K562 (cell line): ENCODE data around the gene MYO1D. TPM values are rescaled to one million over a fixed set of nuclear protein-coding genes. Genes with fewer than 3 reads are reported as not detected.

ENCODE experiments used
- ATAC-seq: fragments of 200-7000 bp; cut with Tn5 transposase; 3 replicates; pipeline ENCODE4 v1.9.1; 2020; ENCODE audit warnings: moderate library complexity
- BruUV-seq: library from RNA; stranded (reverse); fragments of 400-500 nt; replicated peaks from 2 replicates; lab custom pipeline; 2021; lab: Mats Ljungman, UMichigan
- CTCF ChIA-PET: fragments of 300-600 bp; formaldehyde crosslinking; extraction: SDS; loops from one replicate; lab custom pipeline; 2021; ENCODE audit warnings: low intra/inter-chr PET ratio; lab: Yijun Ruan, JAX
- POLR2A ChIA-PET: fragments of 300-600, 350-650 bp; sonication (Branson Sonifier 250); formaldehyde crosslinking; extraction: SDS; loops from one replicate; lab custom pipeline; 2021; ENCODE audit warnings: antibody characterized with exemption, inconsistent platforms; lab: Yijun Ruan, JAX
- DNase-seq, 4 experiments: peaks; one replicate each; pipeline versions ENCODE4 v3.0.0 to v3.0.0-alpha.2; 2011 to 2018; ENCODE audit warnings: low spot score in 3 of 4, mixed read lengths in 3 of 4; ENCODE audit errors: extremely low read depth in 1 of 4
- FAIRE-seq: peaks from 2 replicates; lab custom pipeline; 2011; peaks lifted over from hg19 to GRCh38; lab: Jason Lieb, UNC
- H2AFZ ChIP-seq: 2 replicates; pipeline ENCODE4 v1.6.0; 2011; ENCODE audit warnings: low read depth, low read length, control low read depth, inconsistent platforms
- H3K27ac ChIP-seq: fragments of 200-600 bp; 3 replicates; pipeline ENCODE4 v1.8.0; 2011; ENCODE audit warnings: low read depth, mild to moderate bottlenecking, control low read depth, inconsistent platforms, low read length, moderate library complexity, mixed read lengths; ENCODE audit errors: extremely low read depth
- H3K27me3 ChIP-seq, 2 experiments: fragments of 300-600 bp in 1 of 2; 2 replicates in 1 of 2; 3 replicates in 1 of 2; pipeline versions ENCODE4 v1.6.0 to v1.8.0; 2011; ENCODE audit warnings: inconsistent platforms in 2 of 2, low read length in 2 of 2, mild to moderate bottlenecking in 1 of 2, mixed read lengths in 1 of 2, moderate library complexity in 1 of 2; ENCODE audit not compliant: control insufficient read depth in 2 of 2, insufficient read depth in 2 of 2
- H3K36me3 ChIP-seq: fragments of 300-600 bp; 3 replicates; pipeline ENCODE4 v1.8.0; 2011; ENCODE audit warnings: mild to moderate bottlenecking, low read length, inconsistent platforms; ENCODE audit not compliant: control insufficient read depth, insufficient read depth
- H3K4me1 ChIP-seq, 2 experiments: fragments of 200-600 bp in 1 of 2; replicated peaks in 1 of 2; 2 replicates in 1 of 2; 3 replicates in 1 of 2; pipeline versions ENCODE4 v1.5.1 to v1.8.0; 2011; ENCODE audit warnings: inconsistent platforms in 2 of 2, low read length in 2 of 2, mild to moderate bottlenecking in 1 of 2, mixed read lengths in 1 of 2, moderate library complexity in 1 of 2; ENCODE audit not compliant: control insufficient read depth in 2 of 2, insufficient read depth in 2 of 2
- H3K4me2 ChIP-seq: 2 replicates; pipeline ENCODE4 v1.6.1; 2011; ENCODE audit warnings: low read length, control low read depth, inconsistent platforms, mixed read lengths; ENCODE audit not compliant: insufficient read depth
- H3K4me3 ChIP-seq: fragments of 200-600 bp; sonication (generic), shearing (Covaris generic); 2 replicates; pipeline ENCODE4 v1.5.1; 2016; ENCODE audit warnings: control low read depth, inconsistent platforms
- H3K79me2 ChIP-seq: fragments of 200-600 bp; 3 replicates; pipeline ENCODE4 v1.8.0; 2011; ENCODE audit warnings: low read length, inconsistent platforms; ENCODE audit not compliant: control insufficient read depth, insufficient read depth
- H3K9ac ChIP-seq, 2 experiments: 2 replicates each; pipeline versions ENCODE4 v1.6.0 to v1.6.1; 2011; ENCODE audit warnings: low read depth in 2 of 2, low read length in 2 of 2, control low read depth in 1 of 2, inconsistent platforms in 1 of 2, mild to moderate bottlenecking in 1 of 2, mixed read lengths in 1 of 2; ENCODE audit not compliant: insufficient read depth in 1 of 2
- H3K9me1 ChIP-seq: one replicate; pipeline ENCODE4 v1.6.0; 2011; ENCODE audit warnings: inconsistent platforms, mild to moderate bottlenecking, low read length, moderate library complexity; ENCODE audit not compliant: control insufficient read depth, insufficient read depth
- H3K9me3 ChIP-seq: replicated peaks from 2 replicates; pipeline ENCODE4 v1.5.1; 2011; ENCODE audit warnings: low read depth, low read length, inconsistent platforms; ENCODE audit not compliant: control insufficient read depth, insufficient read depth
- H4K20me1 ChIP-seq: replicated peaks from 2 replicates; pipeline ENCODE4 v1.6.1; 2011; ENCODE audit warnings: low read length, inconsistent platforms, mixed read lengths; ENCODE audit not compliant: control insufficient read depth, insufficient read depth
- HSF4 ChIP-seq: fragments of 250-450 bp; sonication (Bioruptor Pico); IDR thresholded peaks from 2 replicates; pipeline ENCODE4 v2.1.2; 2022; ENCODE audit warnings: mild to moderate bottlenecking, moderate library complexity, borderline replicate concordance
- PATZ1 ChIP-seq: fragments of 250-450 bp; sonication (Bioruptor Pico); IDR thresholded peaks from 2 replicates; pipeline ENCODE4 v1.5.0; 2020; ENCODE audit warnings: mild to moderate bottlenecking, borderline replicate concordance
- PHB ChIP-seq: fragments of 250-450 bp; sonication (Bioruptor Pico); IDR thresholded peaks from 2 replicates; pipeline ENCODE4 v1.5.0; 2021
- PTRF ChIP-seq: fragments of 450-650 bp; IDR thresholded peaks from 2 replicates; pipeline ENCODE4 v1.6.1; 2016; ENCODE audit warnings: mild to moderate bottlenecking, missing genetic modification characterization, missing compliant biosample characterization
- STAT6 ChIP-seq: sonication (generic); formaldehyde crosslinking; IDR thresholded peaks from 2 replicates; pipeline ENCODE4 v1.8.1; 2023; ENCODE audit warnings: mild to moderate bottlenecking, missing genetic modification reagents
- THRAP3 ChIP-seq: fragments of 450-650 bp; IDR thresholded peaks from 2 replicates; pipeline ENCODE4 v1.6.1; 2016; ENCODE audit warnings: mild to moderate bottlenecking, inconsistent platforms, borderline replicate concordance
- YBX1 ChIP-seq: fragments of 450-650 bp; IDR thresholded peaks from 2 replicates; pipeline ENCODE4 v1.7.1; 2016; ENCODE audit warnings: mild to moderate bottlenecking
- ZBTB2 ChIP-seq: fragments of 450-650 bp; IDR thresholded peaks from 2 replicates; pipeline ENCODE4 v1.6.1; 2016; ENCODE audit warnings: antibody characterized with exemption
- ZNF174 ChIP-seq: fragments of 250-450 bp; sonication (Bioruptor Pico); IDR thresholded peaks from 2 replicates; pipeline ENCODE4 v1.4.0; 2020; ENCODE audit warnings: mild to moderate bottlenecking
- ZSCAN32 ChIP-seq: fragments of 450-650 bp; formaldehyde crosslinking; IDR thresholded peaks from 2 replicates; pipeline ENCODE4 v1.4.0; 2020; ENCODE audit warnings: mild to moderate bottlenecking, moderate library complexity
- WGBS: fragments of 100-300 bp; shearing (Covaris generic); methylation state at CpG from one replicate; pipeline ENCODE4 v1.1.6; 2016; ENCODE audit warnings: low coverage, mixed read lengths; ENCODE audit not compliant: insufficient coverage; ENCODE audit errors: missing lambda C conversion rate; 5-methylcytosine and 5-hydroxymethylcytosine counted together
- in situ Hi-C: fragments of 300-500 bp; cut with MboI; formaldehyde crosslinking; loops from 4 replicates; pipeline ENCODE4 v1.15.0; 2018; ENCODE audit warnings: inconsistent platforms, mixed read lengths
- intact Hi-C: fragments of 100-400 bp; cut with micrococcal nuclease; formaldehyde crosslinking; loops from 2 replicates; pipeline ENCODE4 v1.14.2; 2022
- polyA plus RNA-seq, 8 experiments: library from polyadenylated mRNA; depleted of rRNA in 4 of 8; stranded (reverse) in 5 of 8; unstranded in 3 of 8; fragments of >200 nt; fragmentation: Nextera tagmentation in 2 of 8; fragmentation: Illumina TruSeq in 1 of 8; extraction: Ambion mirVana in 2 of 8; extraction: Trizol in 1 of 8; gene quantifications; 2 replicates each; pipeline versions ENCODE4 v1.2.1 to v1.2.3, GENCODE V29; 2011 to 2014; ENCODE audit warnings: inconsistent platforms in 1 of 8, missing spikeins in 1 of 8
- total RNA-seq, 7 experiments: library from RNA; depleted of rRNA in 6 of 7; stranded (reverse); fragments of >200 nt in 6 of 7; fragmentation: Illumina TruSeq in 2 of 7; extraction: Trizol in 2 of 7; gene quantifications; 2 replicates each; pipeline versions ENCODE4 v1.2.1 to v1.2.3, GENCODE V29; 2011 to 2021; ENCODE audit warnings: low replicate concordance in 1 of 7

MYO1D gene
- total and polyA plus RNA-seq, 9 of the 15 experiments (the other 6 are each of a cell fraction or from before 2014, with no cell fraction given): 2.1 to 71.2 (median 45.4) TPM

DNA sequence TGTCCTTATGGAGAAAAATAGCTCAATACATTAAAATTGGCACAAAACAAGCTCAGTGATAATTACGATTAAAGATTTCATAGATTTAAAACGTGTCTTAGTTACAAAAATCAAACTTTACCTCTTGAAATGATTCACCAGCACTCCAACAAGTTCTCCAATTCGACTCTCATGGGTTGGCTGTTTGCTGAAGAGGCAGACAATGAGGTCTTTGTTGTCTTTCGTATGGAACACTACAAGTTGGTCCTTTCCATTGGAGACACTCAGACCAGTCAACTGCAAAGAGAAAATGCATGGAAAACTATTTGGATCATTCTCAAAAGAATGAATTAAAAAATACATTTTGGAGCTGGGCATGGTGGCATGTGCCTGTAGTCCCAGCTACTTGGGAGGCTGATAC lies 272.0 kb downstream of the MYO1D start:
- no peaks in the 10 kb centered on the region for H3K27me3 ChIP-seq
- H3K9me1 ChIP-seq: no peaks in the 10 kb centered on the region
- no peak for TF ChIP-seq ZBTB2
- TF ChIP-seq THRAP3: no peak
- H3K36me3 ChIP-seq: peaks cover 7% of the 10 kb centered on the region; the same call in 2 of the 3 replicates
- BruUV-seq: no TSS peak
- no peak overlapping the region for H3K4me3 ChIP-seq
- no peak for ATAC-seq
- ChIA-PET POLR2A (no interaction called here), CTCF (no interaction called here)
- no peak for FAIRE-seq
- in situ Hi-C loops: no loop called here
- H3K9me3 ChIP-seq: no peaks in the 10 kb centered on the region
- H3K4me2 ChIP-seq: no peak overlapping the region
- WGBS: 59% methylated on average over 4 of the region's 4 CpGs
- H3K27ac ChIP-seq: no peak overlapping the region
- no peaks in the 10 kb centered on the region for H3K79me2 ChIP-seq
- H3K9ac ChIP-seq: no peak overlapping the region
- H3K4me1 ChIP-seq: no peaks in the 10 kb centered on the region; a peak in 1 of 5 replicates
- DNase-seq: no peak
- H4K20me1 ChIP-seq: no peaks in the 10 kb centered on the region
- intact Hi-C loops: no loop called here
- H2AFZ ChIP-seq: no peak overlapping the region

DNA sequence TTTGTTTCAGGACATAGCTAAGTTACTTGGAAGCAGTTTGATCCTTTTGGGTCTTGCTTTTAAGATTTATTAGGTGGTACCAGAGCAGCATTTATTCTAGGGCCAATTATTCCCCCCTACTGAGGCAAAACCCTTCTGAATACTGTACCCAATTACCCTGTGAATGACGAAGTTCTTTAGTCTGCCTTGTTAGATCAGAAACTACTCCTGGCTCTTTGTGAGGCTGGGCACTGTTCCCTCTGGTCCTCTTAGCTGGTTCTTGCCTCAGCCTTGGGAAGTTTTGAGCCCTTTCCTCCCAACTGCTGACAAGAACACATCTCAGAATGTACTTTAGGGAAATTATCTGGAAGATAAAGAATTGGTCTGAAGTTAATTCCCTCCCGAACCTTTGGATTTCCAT lies 274.5 kb downstream of the MYO1D start:
- H3K27me3 ChIP-seq: no peaks in the 10 kb centered on the region
- H3K4me3 ChIP-seq: no peak overlapping the region
- H3K79me2 ChIP-seq: no peaks in the 10 kb centered on the region
- POLR2A ChIA-PET: interaction anchor here (0.6 to 1.5 kb wide), 4 partner anchors 12 to 25 kb away, joined by 3 to 4 read pairs (median 4); no protein-coding TSS in a partner anchor
- H3K9me1 ChIP-seq: no peaks in the 10 kb centered on the region
- CTCF ChIA-PET: no interaction called here
- H4K20me1 ChIP-seq: no peaks in the 10 kb centered on the region
- H3K9ac ChIP-seq: no peak overlapping the region
- H3K27ac ChIP-seq: no peak overlapping the region
- intact Hi-C loops: no loop called here
- no peak overlapping the region for H2AFZ ChIP-seq
- ATAC-seq: no peak
- no peak for DNase-seq
- no peaks in the 10 kb centered on the region for H3K4me1 ChIP-seq
- FAIRE-seq: no peak
- H3K36me3 ChIP-seq: peaks cover 7% of the 10 kb centered on the region; the same call in 2 of the 3 replicates
- BruUV-seq: TSS peak; percentile 15
- H3K4me2 ChIP-seq: no peak overlapping the region
- in situ Hi-C loops: no loop called here
- WGBS: 63% methylated on average over 2 of the region's 2 CpGs
- H3K9me3 ChIP-seq: no peaks in the 10 kb centered on the region
- TF ChIP-seq PTRF (tag) (no peak), STAT6 (no peak), PHB (no peak), ZSCAN32 (no peak), YBX1 (no peak), ZNF174 (CRISPR knock-in tag) (no peak), HSF4 (CRISPR knock-in tag) (no peak), PATZ1 (CRISPR knock-in tag) (no peak)
